Liver (tissue), 9 donors: ENCODE data around the gene CDC42EP2. TPM values are rescaled to one million over a fixed set of nuclear protein-coding genes. Genes with fewer than 3 reads are reported as not detected.

Experiments
- DNase-seq: peaks from one replicate; pipeline ENCODE4 v3.0.0-alpha.2; 2017; ENCODE audit warnings: low spot score
- H3K27ac ChIP-seq, 2 donors: one replicate each; pipeline ENCODE4 v1.7.0; 2013; ENCODE audit warnings: inconsistent platforms in 2 of 2, low read length in 2 of 2, control low read depth in 1 of 2, low read depth in 1 of 2, mild to moderate bottlenecking in 1 of 2
- H3K27me3 ChIP-seq, 4 donors: one replicate each; pipeline versions ENCODE4 v1.6.1 to v1.7.0; 2013; ENCODE audit warnings: low read length in 3 of 4, inconsistent platforms in 1 of 4, mild to moderate bottlenecking in 1 of 4, moderate library complexity in 1 of 4; ENCODE audit not compliant: control insufficient read depth in 4 of 4, insufficient read depth in 4 of 4
- H3K36me3 ChIP-seq, 4 donors: one replicate each; pipeline versions ENCODE4 v1.6.1 to v1.7.0; 2013; ENCODE audit warnings: low read length in 3 of 4, mild to moderate bottlenecking in 3 of 4, low read depth in 1 of 4, moderate library complexity in 1 of 4; ENCODE audit not compliant: control insufficient read depth in 4 of 4, insufficient read depth in 3 of 4
- H3K4me1 ChIP-seq, 4 donors: one replicate each; pipeline versions ENCODE4 v1.6.1 to v1.7.0; 2013; ENCODE audit warnings: low read length in 3 of 4, mild to moderate bottlenecking in 3 of 4, moderate library complexity in 1 of 4; ENCODE audit not compliant: control insufficient read depth in 4 of 4, insufficient read depth in 4 of 4
- H3K4me3 ChIP-seq, 3 donors: one replicate each; pipeline versions ENCODE4 v1.6.1 to v1.7.0; 2013; ENCODE audit warnings: low read length in 3 of 3, control low read depth in 1 of 3, low read depth in 1 of 3, mild to moderate bottlenecking in 1 of 3
- H3K9ac ChIP-seq, 2 donors: one replicate each; pipeline ENCODE4 v1.7.0; 2013; ENCODE audit warnings: low read length in 2 of 2, mild to moderate bottlenecking in 2 of 2, moderate library complexity in 2 of 2, control low read depth in 1 of 2, low read depth in 1 of 2
- H3K9me3 ChIP-seq, 4 donors: one replicate each; pipeline versions ENCODE4 v1.6.1 to v1.7.0; 2013; ENCODE audit warnings: low read length in 3 of 4; ENCODE audit not compliant: control insufficient read depth in 4 of 4
- FOXA1 ChIP-seq: IDR thresholded peaks from 2 replicates; pipeline ENCODE4 v1.6.1; 2016; ENCODE audit warnings: antibody characterized with exemption
- FOXA2 ChIP-seq: IDR thresholded peaks from 2 replicates; pipeline ENCODE4 v1.6.1; 2016; ENCODE audit warnings: antibody characterized with exemption
- GABPA ChIP-seq, 2 donors: IDR thresholded peaks in 1 of 2; conservative IDR thresholded peaks in 1 of 2; 2 replicates each; pipeline ENCODE4 v1.6.1; 2016; ENCODE audit warnings: antibody characterized with exemption in 2 of 2, mild to moderate bottlenecking in 1 of 2, moderate library complexity in 1 of 2
- HNF4A ChIP-seq, 2 donors: conservative IDR thresholded peaks; 2 replicates each; pipeline ENCODE4 v1.6.1; 2016; ENCODE audit warnings: antibody characterized with exemption in 2 of 2, mild to moderate bottlenecking in 2 of 2
- HNF4G ChIP-seq: IDR thresholded peaks from 2 replicates; pipeline ENCODE4 v1.6.1; 2016; ENCODE audit warnings: antibody characterized with exemption
- JUND ChIP-seq, 2 donors: IDR thresholded peaks; 2 replicates each; pipeline ENCODE4 v1.6.1; 2016; ENCODE audit warnings: antibody characterized with exemption in 2 of 2
- RAD21 ChIP-seq, 2 donors: IDR thresholded peaks; 2 replicates each; pipeline ENCODE4 v1.6.1; 2016; ENCODE audit warnings: antibody characterized with exemption in 2 of 2, mild to moderate bottlenecking in 2 of 2
- RXRA ChIP-seq, 2 donors: IDR thresholded peaks; 2 replicates each; pipeline ENCODE4 v1.6.1; 2017 to 2018; ENCODE audit warnings: antibody characterized with exemption in 2 of 2, mild to moderate bottlenecking in 1 of 2
- SP1 ChIP-seq: IDR thresholded peaks from 2 replicates; pipeline ENCODE4 v1.6.1; 2018; ENCODE audit warnings: antibody characterized with exemption, mild to moderate bottlenecking
- YY1 ChIP-seq: IDR thresholded peaks from 2 replicates; pipeline ENCODE4 v1.6.1; 2016; ENCODE audit warnings: antibody characterized with exemption, mild to moderate bottlenecking
- ZBTB33 ChIP-seq: IDR thresholded peaks from 2 replicates; pipeline ENCODE4 v1.6.1; 2016; ENCODE audit warnings: antibody characterized with exemption
- WGBS: extraction: QIAGEN DNeasy Blood & Tissue Kit; methylation state at CpG from one replicate; pipeline ENCODE4 v1.1.7; 2013; 5-methylcytosine and 5-hydroxymethylcytosine counted together
- polyA plus RNA-seq, 2 donors: library from polyadenylated mRNA; stranded (reverse) in 1 of 2; unstranded in 1 of 2; fragments of 200-250 nt in 1 of 2; fragments of >200 nt in 1 of 2; fragmentation: Nextera tagmentation in 1 of 2; extraction: Ambion mirVana in 1 of 2; gene quantifications; one replicate each; pipeline versions ENCODE4 v1.2.1 to v1.2.3, GENCODE V29; 2013 to 2015
- total RNA-seq, 2 donors: library from RNA; depleted of rRNA; stranded (reverse); fragments of >200 nt; gene quantifications; one replicate each; pipeline ENCODE4 v1.2.3, GENCODE V29; 2014
- TF ChIP-seq, protein P1 (sequence below): IDR thresholded peaks from 2 replicates; pipeline ENCODE4 v1.6.1; 2016; ENCODE audit warnings: antibody characterized with exemption
- TF ChIP-seq, protein P2 (sequence below): fragments of 150-350 bp; IDR thresholded peaks from 2 replicates; pipeline ENCODE4 v1.5.1; 2017; ENCODE audit warnings: improper control_type of control experiment, low read depth, low read length; ENCODE audit not compliant: missing input control
- TF ChIP-seq, protein P3 (sequence below): IDR thresholded peaks from 2 replicates; pipeline ENCODE4 v1.6.1; 2016; ENCODE audit warnings: antibody characterized with exemption, mild to moderate bottlenecking
- donor health status: healthy.
- donor health status: healthy.
- donor health status: healthy.
- donor health status: healthy.
- donor health status: healthy.

Gene CDC42EP2
- total and polyA plus RNA-seq, 4 donors = 1.8 to 3.4 (median 1.9) TPM

GRCh38 chr11:65310215-65310614 lies 4.5 kb upstream of the CDC42EP2 start:
- TF ChIP-seq, protein P1, sequence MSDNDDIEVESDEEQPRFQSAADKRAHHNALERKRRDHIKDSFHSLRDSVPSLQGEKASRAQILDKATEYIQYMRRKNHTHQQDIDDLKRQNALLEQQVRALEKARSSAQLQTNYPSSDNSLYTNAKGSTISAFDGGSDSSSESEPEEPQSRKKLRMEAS = no peak
- TF ChIP-seq FOXA1 (no peak), RXRA (IDR thresholded peaks at IDR 0.05) (no peak), SP1 (no peak), GABPA (IDR thresholded peaks at IDR 0.05 in 1 of 2, conservative IDR thresholded peaks at IDR 0.05 in 1 of 2) (no peak), ZBTB33 (no peak), RAD21 (IDR thresholded peaks at IDR 0.05) (no peak), FOXA2 (no peak)
- TF ChIP-seq, protein P2, sequence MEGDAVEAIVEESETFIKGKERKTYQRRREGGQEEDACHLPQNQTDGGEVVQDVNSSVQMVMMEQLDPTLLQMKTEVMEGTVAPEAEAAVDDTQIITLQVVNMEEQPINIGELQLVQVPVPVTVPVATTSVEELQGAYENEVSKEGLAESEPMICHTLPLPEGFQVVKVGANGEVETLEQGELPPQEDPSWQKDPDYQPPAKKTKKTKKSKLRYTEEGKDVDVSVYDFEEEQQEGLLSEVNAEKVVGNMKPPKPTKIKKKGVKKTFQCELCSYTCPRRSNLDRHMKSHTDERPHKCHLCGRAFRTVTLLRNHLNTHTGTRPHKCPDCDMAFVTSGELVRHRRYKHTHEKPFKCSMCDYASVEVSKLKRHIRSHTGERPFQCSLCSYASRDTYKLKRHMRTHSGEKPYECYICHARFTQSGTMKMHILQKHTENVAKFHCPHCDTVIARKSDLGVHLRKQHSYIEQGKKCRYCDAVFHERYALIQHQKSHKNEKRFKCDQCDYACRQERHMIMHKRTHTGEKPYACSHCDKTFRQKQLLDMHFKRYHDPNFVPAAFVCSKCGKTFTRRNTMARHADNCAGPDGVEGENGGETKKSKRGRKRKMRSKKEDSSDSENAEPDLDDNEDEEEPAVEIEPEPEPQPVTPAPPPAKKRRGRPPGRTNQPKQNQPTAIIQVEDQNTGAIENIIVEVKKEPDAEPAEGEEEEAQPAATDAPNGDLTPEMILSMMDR = no peak
- no peaks in the 10 kb centered on the region for H3K36me3 ChIP-seq
- 75% methylated on average over 10 of the region's 10 CpGs for WGBS
- H3K9me3 ChIP-seq = no peaks in the 10 kb centered on the region
- H3K9ac ChIP-seq = no peak overlapping the region
- peaks cover 5 to 44% (median 33%) of the 10 kb centered on the region in 4 donors for H3K4me1 ChIP-seq
- no peaks in the 10 kb centered on the region for H3K27me3 ChIP-seq
- no peak overlapping the region for H3K27ac ChIP-seq
- no peak for DNase-seq
- H3K4me3 ChIP-seq = no peak overlapping the region

DNA sequence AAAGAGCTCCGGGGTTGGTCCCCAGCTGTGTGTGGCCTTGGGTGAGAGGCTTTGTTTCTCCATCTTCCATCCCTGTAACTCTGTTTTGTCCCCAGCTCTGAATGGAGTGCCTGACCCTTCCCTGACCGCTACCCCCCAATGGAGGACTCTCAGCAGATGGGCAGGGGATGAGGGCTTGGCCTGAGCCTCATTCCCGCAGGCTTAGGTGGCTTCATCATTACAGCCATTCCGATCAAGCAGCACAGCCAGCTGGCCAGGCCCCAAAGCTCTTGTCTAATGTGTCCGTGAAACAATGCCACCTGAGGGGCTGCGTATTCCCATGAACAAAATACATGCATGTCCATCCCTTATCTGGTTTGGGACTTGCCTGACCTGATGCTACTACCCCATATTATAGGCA lies 3.9 kb upstream of the CDC42EP2 start:
- Histone ChIP-seq H3K27ac (no peak overlapping the region), H3K27me3 (no peaks in the 10 kb centered on the region), H3K4me1 (peaks cover 5 to 44% (median 30%) of the 10 kb centered on the region in 4 donors), H3K9me3 (no peaks in the 10 kb centered on the region), H3K4me3 (no peak overlapping the region), H3K36me3 (no peaks in the 10 kb centered on the region), H3K9ac (no peak overlapping the region)
- WGBS = 75% methylated on average over 6 of the region's 6 CpGs
- no peak for DNase-seq
- no peak for TF ChIP-seq SP1
- TF ChIP-seq, protein P2 = no peak

DNA sequence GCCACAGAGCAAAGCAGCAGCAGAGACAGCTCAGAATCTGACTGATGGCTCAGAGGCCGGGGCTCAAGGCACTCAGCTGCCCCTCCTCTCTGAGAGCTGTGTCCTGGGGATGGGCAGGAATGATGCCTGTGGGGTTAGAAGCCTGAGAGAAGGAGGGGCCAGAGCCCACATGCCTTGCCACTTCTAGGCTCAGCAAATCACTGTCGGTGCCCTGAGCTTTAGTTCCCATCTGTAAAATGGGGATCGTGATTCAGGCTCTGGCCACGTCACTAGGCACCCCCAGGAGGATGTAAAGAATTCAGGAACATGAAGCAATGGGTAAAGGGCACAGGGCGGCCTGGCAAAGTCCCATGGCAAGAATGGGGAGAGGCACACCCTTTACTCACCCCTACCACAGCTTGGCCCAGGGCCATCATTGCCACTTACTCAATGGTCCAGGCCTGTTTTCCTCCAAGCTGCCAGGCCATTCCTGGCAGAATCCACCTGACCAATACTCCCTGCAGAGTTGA lies 3.4 kb upstream of the CDC42EP2 start:
- Histone ChIP-seq H3K4me3 (no peak overlapping the region), H3K27ac (no peak overlapping the region), H3K4me1 (peaks cover 4 to 44% (median 31%) of the 10 kb centered on the region in 4 donors), H3K9ac (no peak overlapping the region), H3K27me3 (no peaks in the 10 kb centered on the region), H3K36me3 (no peaks in the 10 kb centered on the region), H3K9me3 (no peaks in the 10 kb centered on the region)
- no peak for DNase-seq
- WGBS = 91% methylated on average over 5 of the region's 5 CpGs
- TF ChIP-seq YY1 (no peak), FOXA2 (no peak), GABPA (IDR thresholded peaks at IDR 0.05 in 1 of 2, conservative IDR thresholded peaks at IDR 0.05 in 1 of 2) (no peak), RAD21 (IDR thresholded peaks at IDR 0.05) (no peak), HNF4G (no peak), HNF4A (conservative IDR thresholded peaks at IDR 0.05) (no peak), FOXA1 (no peak), JUND (IDR thresholded peaks at IDR 0.05) (no peak), ZBTB33 (no peak)
- TF ChIP-seq, protein P1 = no peak
- TF ChIP-seq, protein P3, sequence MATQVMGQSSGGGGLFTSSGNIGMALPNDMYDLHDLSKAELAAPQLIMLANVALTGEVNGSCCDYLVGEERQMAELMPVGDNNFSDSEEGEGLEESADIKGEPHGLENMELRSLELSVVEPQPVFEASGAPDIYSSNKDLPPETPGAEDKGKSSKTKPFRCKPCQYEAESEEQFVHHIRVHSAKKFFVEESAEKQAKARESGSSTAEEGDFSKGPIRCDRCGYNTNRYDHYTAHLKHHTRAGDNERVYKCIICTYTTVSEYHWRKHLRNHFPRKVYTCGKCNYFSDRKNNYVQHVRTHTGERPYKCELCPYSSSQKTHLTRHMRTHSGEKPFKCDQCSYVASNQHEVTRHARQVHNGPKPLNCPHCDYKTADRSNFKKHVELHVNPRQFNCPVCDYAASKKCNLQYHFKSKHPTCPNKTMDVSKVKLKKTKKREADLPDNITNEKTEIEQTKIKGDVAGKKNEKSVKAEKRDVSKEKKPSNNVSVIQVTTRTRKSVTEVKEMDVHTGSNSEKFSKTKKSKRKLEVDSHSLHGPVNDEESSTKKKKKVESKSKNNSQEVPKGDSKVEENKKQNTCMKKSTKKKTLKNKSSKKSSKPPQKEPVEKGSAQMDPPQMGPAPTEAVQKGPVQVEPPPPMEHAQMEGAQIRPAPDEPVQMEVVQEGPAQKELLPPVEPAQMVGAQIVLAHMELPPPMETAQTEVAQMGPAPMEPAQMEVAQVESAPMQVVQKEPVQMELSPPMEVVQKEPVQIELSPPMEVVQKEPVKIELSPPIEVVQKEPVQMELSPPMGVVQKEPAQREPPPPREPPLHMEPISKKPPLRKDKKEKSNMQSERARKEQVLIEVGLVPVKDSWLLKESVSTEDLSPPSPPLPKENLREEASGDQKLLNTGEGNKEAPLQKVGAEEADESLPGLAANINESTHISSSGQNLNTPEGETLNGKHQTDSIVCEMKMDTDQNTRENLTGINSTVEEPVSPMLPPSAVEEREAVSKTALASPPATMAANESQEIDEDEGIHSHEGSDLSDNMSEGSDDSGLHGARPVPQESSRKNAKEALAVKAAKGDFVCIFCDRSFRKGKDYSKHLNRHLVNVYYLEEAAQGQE = no peak
